Muscle of back (tissue), 13 donors: ENCODE measurements around the gene IGSF5. TPM values are rescaled to one million over a fixed set of nuclear protein-coding genes. Genes with fewer than 3 reads are reported as not detected.
"Not testable (repeated sequence)": the region's sequence is repeated elsewhere in the genome, so short reads cannot be mapped to it uniquely, and the experiment has no call there.

Experiments
- DNase-seq, 3 donors: peaks; one replicate each; pipeline versions ENCODE4 v3.0.0 to v3.0.0-alpha.2; 2013
- long read RNA-seq, 9 donors: transcript quantifications; one replicate each; lab custom pipeline, GENCODE V29; 2026
- polyA plus RNA-seq, 10 donors: library from polyadenylated mRNA; unstranded; fragments of 120-200 nt; gene quantifications; one replicate each; pipeline ENCODE4 v1.2.1, GENCODE V29; 2013; ENCODE audit not compliant: insufficient read length in 10 of 10

Gene IGSF5
- 1 to 10 TPM in 9 of 10 donors, under 1 TPM in 1; 0.41 to 2.9 (median 1.6) TPM for polyA plus RNA-seq
- long read RNA-seq, donor 1 = 0 reads
- long read RNA-seq, donor 2 = 0 reads
- long read RNA-seq, donor 3 = 0 reads
- long read RNA-seq, donor 4 = 0 reads
- long read RNA-seq, donor 5 = 0 reads
- long read RNA-seq, donor 6 = 0 reads
- long read RNA-seq, donor 7 = 0 reads
- long read RNA-seq, donor 8 = 0 reads
- long read RNA-seq, donor 9 = 0 reads

- DNase-seq = not testable (repeated sequence)
Measured at GRCh38 chr21:39744883-39745282, at the start of gene IGSF5. Gene IGSF5 (plus strand): TSS chr21:39745183. CDS start chr21:39745510, 327 bp downstream.

GRCh38 chr21:39696196-39696595, 48.8 kb upstream of the IGSF5 start:
- DNase-seq = no peak

GRCh38 chr21:39696618-39697017, 48.4 kb upstream of the IGSF5 start:
- peak in 1 of 3 donors; percentile 37 for DNase-seq

GRCh38 chr21:39700318-39700717, 44.7 kb upstream of the IGSF5 start:
- DNase-seq = no peak

- DNase-seq = no peak
Measured at GRCh38 chr21:39703578-39703977, 41.4 kb upstream of the IGSF5 start.

- DNase-seq = no peak
Measured at GRCh38 chr21:39705849-39706248, 39.1 kb upstream of the IGSF5 start.

GRCh38 chr21:39707316-39707715, 37.7 kb upstream of the IGSF5 start:
- DNase-seq = no peak

- DNase-seq = no peak
Measured at GRCh38 chr21:39710866-39711265, 34.1 kb upstream of the IGSF5 start.

- DNase-seq = no peak
Measured at GRCh38 chr21:39712273-39712672, 32.7 kb upstream of the IGSF5 start.

GRCh38 chr21:39712976-39713375, 32.0 kb upstream of the IGSF5 start:
- no peak for DNase-seq

GRCh38 chr21:39713905-39714304, 31.1 kb upstream of the IGSF5 start:
- DNase-seq = no peak

- peak in 1 of 3 donors; percentile 31 for DNase-seq
Measured at GRCh38 chr21:39714331-39714730, 30.7 kb upstream of the IGSF5 start.

- DNase-seq = peak; percentile 36 to 67 (median 49)
Measured at GRCh38 chr21:39715804-39716397, 29.1 kb upstream of the IGSF5 start.

GRCh38 chr21:39720126-39720778, 24.7 kb upstream of the IGSF5 start:
- DNase-seq = no peak

GRCh38 chr21:39721885-39722284, 23.1 kb upstream of the IGSF5 start:
- DNase-seq = no peak

GRCh38 chr21:39724944-39725343, 20.0 kb upstream of the IGSF5 start:
- DNase-seq = no peak

GRCh38 chr21:39726133-39726532, 18.9 kb upstream of the IGSF5 start:
- DNase-seq = no peak

- DNase-seq = no peak
Measured at GRCh38 chr21:39727401-39728120, 17.4 kb upstream of the IGSF5 start.

GRCh38 chr21:39728341-39728740, 16.6 kb upstream of the IGSF5 start:
- no peak for DNase-seq

- no peak for DNase-seq
Measured at GRCh38 chr21:39730418-39731157, 14.4 kb upstream of the IGSF5 start.

GRCh38 chr21:39736716-39737115, 8.3 kb upstream of the IGSF5 start:
- no peak for DNase-seq
